SU-DHL-6 (cell line): ENCODE measurements around the gene ECHDC3.

Source experiments
- EZH2phosphoT487 ChIP-seq: fragments of 200-600 bp; sonication (generic), shearing (Covaris generic); conservative IDR thresholded peaks from 2 replicates; pipeline ENCODE4 v1.6.1; 2018; ENCODE audit warnings: mild to moderate bottlenecking, antibody characterized with exemption, low read length, moderate library complexity, mixed read lengths
- TF ChIP-seq, protein P1 (sequence below): fragments of 200-600 bp; sonication (generic); IDR thresholded peaks from one replicate; pipeline ENCODE4 v1.5.1; 2017; ENCODE audit warnings: antibody characterized with exemption, mild to moderate bottlenecking, low read length, moderate library complexity; ENCODE audit not compliant: insufficient read depth, poor library complexity, severe bottlenecking

DNA sequence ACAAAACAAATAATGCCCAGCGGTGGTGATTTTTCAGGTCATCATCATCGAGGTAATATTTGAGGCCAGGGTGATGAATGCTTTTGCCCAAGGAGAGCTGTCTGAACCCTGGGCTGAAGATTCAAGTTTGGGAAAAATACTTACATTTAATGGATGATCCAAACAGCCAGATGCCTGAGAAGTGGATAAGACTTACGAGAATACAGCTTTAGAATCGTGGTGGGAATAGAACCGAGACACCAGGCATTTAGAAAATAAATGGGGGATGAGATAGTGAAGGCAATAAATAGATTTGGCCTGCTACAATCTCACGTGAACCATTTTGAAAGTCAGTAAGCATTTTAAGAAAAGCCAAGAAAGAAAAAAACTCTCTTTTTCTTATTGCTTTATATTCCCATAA lies 68.8 kb downstream of the ECHDC3 start:
- no peak for TF ChIP-seq EZH2phosphoT487
- TF ChIP-seq, protein P1, sequence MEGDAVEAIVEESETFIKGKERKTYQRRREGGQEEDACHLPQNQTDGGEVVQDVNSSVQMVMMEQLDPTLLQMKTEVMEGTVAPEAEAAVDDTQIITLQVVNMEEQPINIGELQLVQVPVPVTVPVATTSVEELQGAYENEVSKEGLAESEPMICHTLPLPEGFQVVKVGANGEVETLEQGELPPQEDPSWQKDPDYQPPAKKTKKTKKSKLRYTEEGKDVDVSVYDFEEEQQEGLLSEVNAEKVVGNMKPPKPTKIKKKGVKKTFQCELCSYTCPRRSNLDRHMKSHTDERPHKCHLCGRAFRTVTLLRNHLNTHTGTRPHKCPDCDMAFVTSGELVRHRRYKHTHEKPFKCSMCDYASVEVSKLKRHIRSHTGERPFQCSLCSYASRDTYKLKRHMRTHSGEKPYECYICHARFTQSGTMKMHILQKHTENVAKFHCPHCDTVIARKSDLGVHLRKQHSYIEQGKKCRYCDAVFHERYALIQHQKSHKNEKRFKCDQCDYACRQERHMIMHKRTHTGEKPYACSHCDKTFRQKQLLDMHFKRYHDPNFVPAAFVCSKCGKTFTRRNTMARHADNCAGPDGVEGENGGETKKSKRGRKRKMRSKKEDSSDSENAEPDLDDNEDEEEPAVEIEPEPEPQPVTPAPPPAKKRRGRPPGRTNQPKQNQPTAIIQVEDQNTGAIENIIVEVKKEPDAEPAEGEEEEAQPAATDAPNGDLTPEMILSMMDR = no peak
